ENCODE data around the gene PDIA4.

GRCh38 chr7:149072438-149072775, 44.1 kb upstream of the PDIA4 start:
- no peak for TF ChIP-seq SUZ12 (IDR thresholded peaks at IDR 0.05; ENCODE audit: low read length)
- no peak for TF ChIP-seq CREB1 (IDR thresholded peaks at IDR 0.05)
- TF ChIP-seq TAF1 (IDR thresholded peaks at IDR 0.05; ENCODE audit: low read depth, low read length), result no peak
- no peak for TF ChIP-seq CTCF (IDR thresholded peaks at IDR 0.05; ENCODE audit: control extremely low read depth in 1 of 3, insufficient read depth in 1 of 3, low read depth in 1 of 3, low read length in 3 of 3)
- no peak for TF ChIP-seq TCF12 (IDR thresholded peaks at IDR 0.05; ENCODE audit: low read depth, low read length)
- TF ChIP-seq ZNF274 (IDR thresholded peaks at IDR 0.05; ENCODE audit: borderline replicate concordance, extremely low read depth, low read length), result no peak
